GM11168 (cell line): ENCODE measurements around the gene RAMP3.

ENCODE experiments used
- in situ Hi-C: fragments of 300-500 bp; cut with MboI; formaldehyde crosslinking; loops from one replicate; pipeline ENCODE4 v1.12.0; 2022; ENCODE audit warnings: low sequenced_read_pairs; ENCODE audit not compliant: unreplicated experiment

The RAMP3 gene

DNA sequence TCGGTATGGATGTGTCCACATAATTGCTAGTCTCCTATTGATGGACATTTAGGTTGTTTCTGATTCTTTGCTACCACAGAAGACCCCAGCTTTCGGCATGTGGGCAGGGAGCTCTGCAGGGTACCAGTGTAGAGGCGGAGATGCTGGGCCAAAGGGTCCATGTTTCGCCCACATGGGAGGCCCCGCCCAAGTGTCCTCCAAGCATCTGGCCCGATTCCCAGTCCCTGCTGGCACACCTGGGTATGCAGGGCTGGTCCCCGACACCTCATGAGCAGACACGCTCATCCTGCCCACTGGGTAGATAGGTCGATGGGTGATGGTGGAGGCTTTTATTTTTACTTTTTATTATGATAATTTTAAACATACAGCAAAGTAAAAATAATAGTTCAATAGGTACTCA is 26.7 kb upstream of the RAMP3 start:
- in situ Hi-C loops: loop anchor here (25.0 kb wide), 2 partner anchors 169 to 544 kb away; partner anchors contain the start of gene TMED4

DNA sequence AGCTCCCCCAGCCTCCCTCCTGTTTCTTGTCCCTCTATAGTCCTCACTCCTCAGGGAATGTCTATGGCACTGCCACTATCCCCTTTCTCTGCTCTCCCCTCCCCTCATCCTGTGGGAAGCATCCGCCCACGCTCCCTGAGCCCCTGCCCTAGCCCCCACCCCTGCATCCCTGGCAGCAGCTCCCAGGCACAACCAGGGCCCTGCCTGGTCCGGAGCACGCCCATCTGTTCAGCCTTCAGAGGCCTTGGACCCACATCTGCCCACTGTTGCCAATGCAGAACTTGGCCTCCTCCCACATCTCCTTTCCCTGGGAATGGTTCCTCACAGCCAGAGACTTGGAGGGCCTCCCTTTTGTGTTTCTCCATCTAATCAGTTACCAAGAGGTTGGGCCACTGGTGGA is 25.7 kb upstream of the RAMP3 start:
- in situ Hi-C loops: loop anchor here (25.0 kb wide), 2 partner anchors 170 to 545 kb away; partner anchors contain the start of gene TMED4

DNA sequence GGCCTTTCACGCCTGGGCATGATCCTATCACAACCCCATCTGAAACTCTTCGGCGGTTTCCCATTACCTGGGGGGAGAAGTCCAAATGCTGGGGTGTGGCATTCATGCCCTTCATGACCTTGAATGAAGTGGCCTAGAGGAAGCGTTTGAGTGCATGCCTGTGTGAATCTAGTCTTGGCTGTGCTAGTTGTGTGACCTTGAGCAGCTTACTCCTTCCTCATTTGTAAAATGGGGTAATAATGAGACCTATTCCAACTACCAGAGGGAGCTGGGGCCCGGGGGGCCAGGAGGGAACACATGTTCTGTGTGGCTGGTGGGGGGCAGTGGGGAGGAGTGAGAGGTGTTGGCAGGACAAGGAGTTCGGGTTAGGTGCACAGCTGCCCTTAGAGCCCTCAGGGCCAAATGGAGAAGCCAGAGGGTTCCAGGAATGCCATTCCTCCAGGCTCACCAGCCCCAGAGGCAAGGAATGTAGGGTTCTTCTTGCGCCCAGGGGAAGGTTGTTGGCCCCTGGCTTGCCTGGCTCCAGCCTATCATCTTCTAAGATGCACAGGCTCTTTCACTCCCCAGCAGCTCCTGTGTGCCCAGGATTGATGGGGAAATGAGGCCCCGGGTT is 24.8 kb upstream of the RAMP3 start:
- in situ Hi-C loops: loop anchor here (25.0 kb wide), 2 partner anchors 171 to 546 kb away; partner anchors contain the start of gene TMED4

DNA sequence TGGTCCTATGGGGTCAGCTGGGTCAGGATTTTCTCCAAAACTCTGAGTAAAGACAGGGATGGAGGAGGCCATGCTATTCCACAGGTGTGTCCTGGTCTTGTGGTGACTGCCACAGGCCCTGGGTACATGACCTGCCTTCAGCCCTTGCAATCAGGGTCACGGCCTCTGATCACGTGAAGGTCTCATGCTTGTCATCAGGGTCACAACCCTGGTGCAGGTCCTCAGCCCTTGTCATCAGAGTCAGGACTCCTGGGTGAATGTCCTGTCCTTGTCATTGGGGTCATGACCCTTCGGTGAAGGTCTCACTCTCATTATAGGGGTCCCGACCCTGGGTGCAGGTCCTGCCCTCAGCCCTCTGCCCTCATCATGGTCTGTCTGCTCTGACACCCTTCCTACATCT is 24.2 kb upstream of the RAMP3 start:
- in situ Hi-C loops: loop anchor here (25.0 kb wide), 2 partner anchors 171 to 546 kb away; partner anchors contain the start of gene TMED4

DNA sequence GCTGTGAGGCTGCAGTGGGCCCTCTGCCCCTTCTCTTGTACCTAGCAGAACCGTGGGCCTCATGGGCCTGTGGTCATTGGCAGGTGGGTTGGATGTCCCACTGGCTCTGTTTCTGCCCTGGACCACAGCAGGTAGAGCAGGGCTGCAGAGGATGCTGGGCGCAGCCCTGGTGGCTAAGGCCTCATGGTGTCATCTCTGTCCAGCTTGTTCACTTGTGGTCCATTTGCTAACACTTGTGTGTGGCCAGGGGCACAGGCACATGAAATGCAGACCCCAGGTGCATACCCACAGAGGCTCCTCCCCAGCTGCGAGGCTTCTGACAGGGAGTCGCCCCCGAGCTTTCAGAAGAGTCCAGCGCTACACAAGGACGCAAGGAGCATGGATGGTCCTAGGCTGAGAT is 23.7 kb upstream of the RAMP3 start:
- in situ Hi-C loops: loop anchor here (25.0 kb wide), 2 partner anchors 172 to 547 kb away; partner anchors contain the start of gene TMED4

DNA sequence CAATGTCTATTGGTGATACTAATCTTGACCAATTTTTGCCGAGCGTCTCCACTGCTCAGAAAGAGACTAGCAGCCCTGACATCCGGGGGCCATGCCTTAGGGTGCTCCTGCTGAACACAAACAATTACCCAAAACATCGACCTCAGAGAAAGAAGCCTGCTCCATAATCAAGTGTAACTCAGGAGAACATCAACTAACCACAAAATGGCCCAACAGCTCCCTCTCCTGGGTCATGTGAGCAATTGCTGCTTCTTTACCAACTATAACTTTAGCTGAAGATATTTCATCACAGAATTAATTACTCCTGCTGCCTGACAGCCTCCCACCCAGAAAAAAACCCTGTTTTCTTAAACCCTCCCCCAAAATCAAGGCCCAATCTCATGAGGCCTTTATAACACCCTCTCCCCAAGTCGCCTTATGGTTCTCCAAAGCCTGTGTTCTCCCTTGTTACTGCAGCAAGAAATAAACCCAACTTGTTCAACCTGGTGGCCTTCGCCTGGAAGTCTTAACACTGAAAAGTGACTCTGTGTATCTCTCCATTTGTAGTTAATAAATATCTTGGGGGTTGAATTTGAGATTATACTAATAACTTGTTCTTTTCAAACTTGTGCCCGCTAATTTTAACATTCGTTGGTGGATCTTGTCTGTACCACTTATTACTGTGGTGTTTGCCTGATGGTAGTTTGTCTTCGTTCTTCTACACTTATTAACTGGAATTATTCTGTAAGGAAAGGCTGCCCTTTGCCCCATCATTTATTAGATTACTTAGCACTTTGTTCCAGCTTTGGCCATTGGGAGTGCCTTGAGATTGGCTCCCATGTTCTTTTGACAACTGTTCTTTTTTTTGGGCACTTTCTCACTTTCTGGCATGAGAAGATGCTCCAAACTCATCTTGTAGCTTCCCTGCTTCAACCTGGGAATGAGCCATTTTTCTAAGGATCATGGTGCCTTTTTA is 21.2 kb upstream of the RAMP3 start:
- in situ Hi-C loops: loop anchor here (5.0 to 25.0 kb wide), 3 partner anchors 174 to 549 kb away; partner anchors contain the start of gene TMED4

DNA sequence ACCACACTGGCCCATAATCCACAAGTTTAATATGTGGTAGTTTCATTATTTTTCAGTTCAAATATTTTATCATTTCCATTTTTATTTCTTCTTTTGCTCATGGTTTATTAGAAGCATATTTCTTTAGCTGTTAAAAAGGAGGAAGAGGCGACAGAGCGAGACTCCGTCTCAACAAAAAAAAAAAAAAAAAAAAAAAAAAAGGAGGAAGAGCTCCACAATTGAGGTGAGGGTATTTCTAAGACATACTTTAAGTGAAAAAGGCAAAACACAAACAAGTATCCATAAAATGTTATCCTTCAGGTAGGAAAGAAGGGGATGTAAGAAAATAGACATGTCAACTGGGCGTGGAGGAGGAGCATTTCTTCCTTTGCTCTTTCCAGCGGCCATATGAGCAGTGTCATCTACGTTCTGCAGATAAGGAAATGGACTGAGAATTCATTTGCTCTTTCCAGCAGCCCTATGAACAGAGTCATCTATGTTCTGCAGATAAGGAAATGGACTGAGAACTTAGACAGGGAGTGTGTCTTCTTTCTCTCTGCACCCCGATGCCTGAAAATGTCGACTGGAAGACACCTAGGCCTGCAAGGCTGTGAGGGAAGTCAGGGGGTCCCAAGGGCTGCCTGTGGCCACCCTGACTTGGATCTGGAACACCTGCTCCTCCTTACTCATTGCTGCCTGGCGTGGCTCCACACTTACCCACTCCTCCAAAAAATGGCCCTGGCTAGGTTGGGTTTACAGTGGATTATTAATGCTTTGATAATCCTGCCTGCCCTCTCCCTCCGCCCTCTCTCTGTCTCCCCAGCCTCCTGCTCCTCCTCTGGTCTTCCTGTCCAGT is 18.9 kb upstream of the RAMP3 start:
- in situ Hi-C loops: loop anchor here (5.0 to 25.0 kb wide), 3 partner anchors 176 to 551 kb away; partner anchors contain the start of gene TMED4

DNA sequence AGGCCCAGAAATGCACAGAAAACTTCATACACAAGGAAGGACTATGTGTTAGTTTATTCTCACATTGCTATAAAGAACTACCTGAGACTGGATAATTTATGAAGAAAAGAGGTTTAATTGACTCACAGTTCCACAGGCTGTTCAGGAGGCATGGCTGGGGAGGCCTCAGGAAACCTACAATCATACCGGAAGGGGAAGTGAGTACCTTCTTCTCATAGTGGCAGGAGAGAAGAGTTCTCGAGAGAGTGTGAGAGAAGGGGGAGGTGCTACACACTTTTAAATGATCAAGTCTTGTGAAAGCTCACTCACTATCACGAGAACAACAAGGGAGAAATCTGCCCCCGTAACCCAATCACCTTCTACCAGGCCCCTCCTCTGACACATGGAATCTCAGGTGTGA is 16.8 kb upstream of the RAMP3 start:
- in situ Hi-C loops: loop anchor here (25.0 kb wide), 2 partner anchors 179 to 554 kb away; partner anchors contain the start of gene TMED4

DNA sequence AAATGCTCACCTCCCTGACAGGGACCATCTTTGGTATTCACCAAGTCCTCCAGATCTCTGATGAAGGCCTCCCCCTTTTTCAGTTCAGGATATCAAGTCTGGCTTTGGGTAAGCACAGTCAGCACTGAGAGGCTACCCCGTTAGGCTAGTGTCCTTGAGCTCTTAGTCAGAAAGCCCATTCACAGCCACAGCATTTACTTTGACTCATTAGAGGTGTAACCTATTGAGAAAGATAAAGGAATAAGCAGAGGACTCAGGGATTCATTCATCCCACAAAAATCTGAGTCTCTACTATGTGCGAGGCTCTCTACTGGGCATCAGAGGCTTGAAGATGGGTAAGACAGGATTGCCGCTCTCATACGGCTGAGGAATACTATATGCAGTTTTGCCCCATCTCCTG is 14.0 kb upstream of the RAMP3 start:
- in situ Hi-C loops: loop anchor here (25.0 kb wide), 2 partner anchors 181 to 556 kb away; partner anchors contain the start of gene TMED4

DNA sequence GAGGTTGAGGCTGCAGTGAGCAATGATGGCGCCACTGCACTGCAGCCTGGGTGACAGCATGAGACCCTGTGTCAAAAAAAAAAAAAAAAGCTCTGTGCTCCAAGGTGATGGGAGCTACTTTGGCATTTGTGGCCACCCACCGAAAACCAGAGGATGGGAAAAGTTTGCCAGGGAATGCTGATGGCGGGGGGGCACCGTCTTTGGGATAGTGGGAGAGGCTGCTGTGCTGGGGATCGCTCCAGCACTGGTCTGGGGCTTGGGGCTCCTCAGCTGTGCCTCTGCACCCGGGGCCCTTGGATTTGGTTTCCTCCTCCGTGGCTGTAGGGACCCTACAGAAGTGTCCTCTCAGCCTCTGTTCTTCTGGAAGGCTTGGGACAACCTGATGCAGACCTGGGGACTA is 11.7 kb upstream of the RAMP3 start:
- in situ Hi-C loops: loop anchor here (25.0 kb wide), 2 partner anchors 184 to 559 kb away; partner anchors contain the start of gene TMED4

DNA sequence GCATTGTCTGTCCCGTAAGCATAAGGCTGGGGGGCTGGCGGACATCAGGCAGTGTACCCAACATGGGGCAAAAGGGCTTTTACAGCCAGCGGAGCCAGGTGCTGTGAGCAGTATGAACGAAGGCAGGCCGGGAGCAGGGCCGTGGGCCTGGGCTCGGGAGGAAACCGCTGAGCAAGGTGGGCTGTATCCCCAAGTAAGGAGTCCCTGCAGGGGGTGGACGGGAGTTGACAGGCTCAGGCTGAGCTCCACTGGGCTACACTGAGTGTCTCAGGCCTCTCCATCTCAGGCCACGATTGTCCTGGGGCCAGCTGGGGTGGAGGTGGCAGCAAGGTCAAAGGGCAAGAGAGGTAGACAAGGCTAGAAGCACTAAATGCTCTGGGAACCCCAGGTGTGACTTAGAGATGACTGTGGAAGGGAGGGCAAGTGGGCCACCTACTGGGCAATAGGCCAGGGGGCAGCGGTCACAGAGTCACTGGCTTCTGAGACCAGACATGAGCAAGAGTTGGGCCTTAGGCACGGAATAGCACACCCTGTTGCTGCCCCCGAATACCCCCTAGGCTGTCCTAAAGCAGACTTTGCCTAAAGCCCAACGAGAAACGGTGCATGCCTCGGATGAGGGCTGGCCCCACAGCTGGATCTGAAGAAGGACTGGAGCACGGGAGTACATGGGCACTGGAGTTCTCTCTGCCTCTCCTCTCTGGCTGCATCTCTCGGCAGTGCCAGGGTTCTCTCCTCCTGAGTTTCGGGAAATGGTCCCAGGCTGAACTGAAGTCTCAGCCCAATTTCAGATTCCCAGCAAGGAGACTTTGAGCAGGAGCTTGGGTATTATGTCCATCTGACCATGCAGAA is 10.8 kb upstream of the RAMP3 start:
- in situ Hi-C loops: loop anchor here (25.0 kb wide), 2 partner anchors 184 to 559 kb away; partner anchors contain the start of gene TMED4

DNA sequence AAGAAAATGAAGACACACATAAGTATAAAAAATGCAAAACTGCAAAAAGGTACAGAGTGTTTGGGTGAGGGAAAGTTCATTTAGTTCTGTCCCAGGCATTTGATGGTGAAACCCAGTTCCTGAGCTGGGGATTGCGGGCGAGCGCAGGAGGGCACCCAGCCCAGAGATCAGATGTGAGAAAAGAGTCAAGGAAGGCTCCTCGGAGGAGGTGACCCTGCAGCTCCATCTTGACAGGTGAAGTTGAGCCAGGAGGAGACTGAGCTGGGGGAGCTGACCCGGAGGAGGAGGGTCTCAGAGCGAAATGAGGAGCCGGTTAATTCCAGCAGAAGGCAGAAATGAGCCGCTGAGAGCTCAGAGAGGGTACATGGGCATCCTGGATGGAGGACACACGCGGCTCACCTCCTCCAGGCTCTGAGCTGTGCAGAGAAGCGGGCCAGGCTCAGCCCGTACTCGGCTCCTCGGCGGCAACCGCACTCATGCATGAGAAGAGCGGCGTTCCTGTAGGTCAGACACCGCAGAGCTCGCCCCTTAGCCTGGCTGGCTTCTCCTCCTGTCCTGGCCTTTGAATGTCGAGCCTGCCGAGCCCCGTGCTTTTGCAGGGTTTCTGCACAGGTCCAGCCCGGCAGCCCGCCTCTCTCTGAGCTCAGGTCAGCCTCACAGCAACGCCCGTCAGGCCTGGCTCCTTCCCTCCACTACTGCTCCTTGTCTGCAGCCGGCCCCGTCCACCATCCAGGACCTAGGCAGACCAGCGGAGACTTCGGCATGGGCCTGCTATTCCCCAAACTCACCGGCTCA is 9.5 kb upstream of the RAMP3 start:
- in situ Hi-C loops: loop anchor here (25.0 kb wide), 2 partner anchors 186 to 561 kb away; partner anchors contain the start of gene TMED4

DNA sequence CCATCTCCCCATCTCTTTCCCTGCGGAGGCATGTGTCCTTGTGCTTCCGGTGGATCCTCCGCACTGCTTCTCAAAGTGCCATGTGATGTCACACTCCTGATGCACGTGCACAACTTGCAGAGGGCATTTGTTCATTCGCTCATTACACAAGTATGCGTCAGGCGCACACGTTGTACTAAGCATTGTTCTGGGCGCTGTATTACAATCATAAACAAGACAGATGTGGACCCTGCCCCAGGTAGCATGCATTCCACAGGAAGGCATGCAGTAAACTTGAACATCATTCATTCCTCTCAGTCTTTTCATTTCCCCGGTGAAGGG is 9.0 kb upstream of the RAMP3 start:
- in situ Hi-C loops: loop anchor here (25.0 kb wide), 2 partner anchors 186 to 561 kb away; partner anchors contain the start of gene TMED4

DNA sequence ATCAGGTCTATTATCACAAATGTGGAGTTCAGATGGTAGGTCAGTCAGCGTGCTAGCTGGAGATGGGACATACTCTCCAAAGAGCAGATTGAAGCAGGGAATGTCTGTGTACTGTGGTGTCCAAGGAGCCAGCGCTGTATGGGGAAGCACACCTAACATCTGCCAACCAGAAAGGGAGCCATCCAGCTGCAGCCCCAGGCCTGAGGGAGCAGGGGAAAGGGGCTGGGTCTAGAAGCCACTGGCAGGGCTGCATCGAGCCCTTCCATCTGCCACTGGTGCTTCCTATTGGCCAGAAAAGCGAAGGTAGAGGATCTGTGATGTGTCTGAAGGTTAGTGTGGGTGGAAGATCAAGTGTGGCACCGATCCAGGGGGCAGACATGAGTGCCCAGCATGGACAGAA is 8.0 kb upstream of the RAMP3 start:
- in situ Hi-C loops: loop anchor here (5.0 to 25.0 kb wide), 3 partner anchors 103 to 562 kb away; partner anchors contain the start of gene TMED4

DNA sequence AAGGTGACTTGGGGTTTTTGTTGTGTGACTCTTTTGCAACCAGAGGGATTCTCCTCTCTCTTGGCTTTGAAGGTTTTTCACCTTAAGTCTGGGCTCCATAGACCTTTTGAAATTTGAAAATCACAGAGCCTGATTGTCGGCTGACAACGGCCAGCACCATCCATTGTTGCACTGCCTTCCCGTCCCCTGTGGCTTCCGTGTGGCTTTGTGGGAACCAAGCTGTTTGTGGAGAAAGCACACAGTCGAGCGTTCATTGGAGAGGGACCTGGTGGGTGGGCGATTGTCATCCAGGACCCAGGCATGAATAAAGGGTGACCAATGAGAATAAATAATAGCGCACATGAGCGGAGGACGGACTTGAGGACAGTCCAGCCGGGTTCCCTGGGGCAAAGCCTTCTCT is 7.4 kb upstream of the RAMP3 start:
- in situ Hi-C loops: loop anchor here (5.0 kb wide), 1 partner anchor 102 kb away; no protein-coding TSS in a partner anchor

DNA sequence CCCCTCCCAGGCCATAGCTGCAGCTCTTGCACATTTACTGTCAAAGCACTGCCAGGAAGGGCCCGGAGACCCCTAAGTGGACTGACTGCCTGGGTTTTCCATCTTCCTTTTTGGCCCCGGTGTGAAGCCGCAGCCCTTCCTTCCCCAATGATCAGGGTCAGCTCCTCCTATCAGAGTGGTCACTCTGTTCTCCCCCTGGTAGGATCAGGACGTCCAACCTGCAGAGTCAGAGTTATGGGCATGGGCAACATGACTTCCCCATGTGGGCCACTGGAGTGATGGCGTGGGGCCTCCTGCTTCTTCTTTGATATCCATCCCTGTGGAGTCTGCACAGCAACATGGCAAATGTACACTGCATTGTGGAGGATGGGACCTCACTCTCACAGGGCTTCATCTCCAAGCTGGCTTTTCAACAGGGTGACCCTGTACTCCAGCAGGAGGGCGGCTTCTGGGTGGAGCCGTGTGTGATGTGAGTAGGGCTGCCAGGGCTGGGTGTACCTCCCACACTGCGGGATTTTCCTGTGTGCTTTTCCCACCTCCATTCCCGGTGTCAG is 6.4 kb upstream of the RAMP3 start:
- in situ Hi-C loops: loop anchor here (5.0 kb wide), 1 partner anchor 101 kb away; no protein-coding TSS in a partner anchor

DNA sequence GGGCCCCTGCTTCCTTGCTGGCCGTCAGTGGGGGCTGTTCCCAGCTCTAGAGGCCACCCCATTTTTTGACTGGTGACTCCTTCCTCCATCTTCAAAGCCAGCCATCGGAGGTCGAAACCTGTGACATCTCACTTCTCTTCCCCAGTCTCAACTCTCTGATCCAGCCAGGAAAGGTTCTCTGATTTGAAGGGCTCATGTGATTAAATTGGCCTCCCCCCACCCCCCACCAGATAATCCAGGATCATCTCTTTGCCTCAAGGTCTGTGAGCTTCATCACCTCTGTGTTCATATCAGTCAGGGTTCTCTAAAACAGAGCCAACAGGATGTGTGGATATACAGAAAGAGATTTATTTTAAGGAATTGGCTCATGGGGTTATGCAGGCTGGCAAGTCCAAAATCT is 5.6 kb upstream of the RAMP3 start:
- in situ Hi-C loops: loop anchor here (5.0 kb wide), 1 partner anchor 100 kb away; no protein-coding TSS in a partner anchor
